ENCODE measurements around the gene ADGRL3.

The ADGRL3 gene

DNA sequence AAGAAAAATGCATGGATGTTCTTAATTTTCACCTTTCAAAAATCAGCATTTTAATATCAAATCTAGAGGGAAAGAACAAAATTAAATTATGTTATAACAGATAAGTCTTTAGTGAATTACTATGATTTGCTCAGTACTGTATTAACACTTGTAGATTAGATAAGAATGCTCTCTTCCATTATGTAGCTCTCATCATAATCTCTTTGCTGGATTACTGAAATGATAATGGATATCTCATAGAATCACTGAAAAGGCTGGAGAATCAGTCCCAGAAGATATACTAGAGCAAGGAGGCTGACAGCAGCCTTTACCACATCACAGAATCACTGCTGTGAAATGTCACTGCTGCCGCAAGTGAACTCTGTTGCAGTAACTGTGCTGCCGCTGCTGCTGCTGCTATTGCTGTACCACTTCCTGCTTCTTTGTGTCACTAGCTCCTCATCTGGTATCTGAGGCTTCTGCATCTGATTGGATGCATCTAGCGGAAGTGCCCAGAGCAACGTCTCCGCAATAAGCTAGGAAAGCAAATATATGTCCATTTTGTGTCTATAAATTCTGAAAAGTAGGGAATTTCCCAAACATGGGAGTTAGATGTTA is 738.2 kb downstream of the ADGRL3 start:
- TF ChIP-seq, protein P1, sequence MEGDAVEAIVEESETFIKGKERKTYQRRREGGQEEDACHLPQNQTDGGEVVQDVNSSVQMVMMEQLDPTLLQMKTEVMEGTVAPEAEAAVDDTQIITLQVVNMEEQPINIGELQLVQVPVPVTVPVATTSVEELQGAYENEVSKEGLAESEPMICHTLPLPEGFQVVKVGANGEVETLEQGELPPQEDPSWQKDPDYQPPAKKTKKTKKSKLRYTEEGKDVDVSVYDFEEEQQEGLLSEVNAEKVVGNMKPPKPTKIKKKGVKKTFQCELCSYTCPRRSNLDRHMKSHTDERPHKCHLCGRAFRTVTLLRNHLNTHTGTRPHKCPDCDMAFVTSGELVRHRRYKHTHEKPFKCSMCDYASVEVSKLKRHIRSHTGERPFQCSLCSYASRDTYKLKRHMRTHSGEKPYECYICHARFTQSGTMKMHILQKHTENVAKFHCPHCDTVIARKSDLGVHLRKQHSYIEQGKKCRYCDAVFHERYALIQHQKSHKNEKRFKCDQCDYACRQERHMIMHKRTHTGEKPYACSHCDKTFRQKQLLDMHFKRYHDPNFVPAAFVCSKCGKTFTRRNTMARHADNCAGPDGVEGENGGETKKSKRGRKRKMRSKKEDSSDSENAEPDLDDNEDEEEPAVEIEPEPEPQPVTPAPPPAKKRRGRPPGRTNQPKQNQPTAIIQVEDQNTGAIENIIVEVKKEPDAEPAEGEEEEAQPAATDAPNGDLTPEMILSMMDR (IDR thresholded peaks at IDR 0.05; ENCODE audit: low read depth, low read length): no peak
- in situ Hi-C loops (cut with HindIII; ENCODE audit: low sequenced_read_pairs): no loop called here

DNA sequence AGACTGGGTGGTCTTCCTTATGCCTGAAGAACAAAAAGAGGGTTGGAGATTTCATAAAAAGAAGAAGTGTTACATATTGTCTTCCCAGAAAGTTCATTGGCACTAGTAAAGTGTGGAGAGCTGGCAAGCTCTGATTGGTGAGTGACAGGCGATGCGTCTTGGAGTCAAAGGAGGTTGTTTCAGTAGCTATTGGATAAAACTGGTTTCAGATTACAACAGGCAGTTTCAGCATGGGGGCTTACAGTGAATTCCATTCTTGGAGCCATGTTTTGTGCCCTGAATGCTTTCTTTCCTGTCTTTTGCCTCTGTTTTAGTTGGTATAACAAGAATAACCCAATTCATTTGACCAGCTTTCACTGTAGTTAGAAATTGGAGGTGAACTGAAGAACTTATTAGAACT is 750.5 kb downstream of the ADGRL3 start:
- TF ChIP-seq, protein P1 (IDR thresholded peaks at IDR 0.05; ENCODE audit: low read depth, low read length): no peak
- no peak overlapping the region for H3K4me3 ChIP-seq (ENCODE audit: low read depth, low read length)
- in situ Hi-C loops (cut with HindIII; ENCODE audit: low sequenced_read_pairs): no loop called here
- no peak for DNase-seq (ENCODE audit: low read depth, low spot score)

More for the DNA sequence above, 738.2 kb downstream of the ADGRL3 start:
- no peak for DNase-seq (ENCODE audit: low read depth, low spot score)
- no peak overlapping the region for H3K4me3 ChIP-seq (ENCODE audit: low read depth, low read length)

DNA sequence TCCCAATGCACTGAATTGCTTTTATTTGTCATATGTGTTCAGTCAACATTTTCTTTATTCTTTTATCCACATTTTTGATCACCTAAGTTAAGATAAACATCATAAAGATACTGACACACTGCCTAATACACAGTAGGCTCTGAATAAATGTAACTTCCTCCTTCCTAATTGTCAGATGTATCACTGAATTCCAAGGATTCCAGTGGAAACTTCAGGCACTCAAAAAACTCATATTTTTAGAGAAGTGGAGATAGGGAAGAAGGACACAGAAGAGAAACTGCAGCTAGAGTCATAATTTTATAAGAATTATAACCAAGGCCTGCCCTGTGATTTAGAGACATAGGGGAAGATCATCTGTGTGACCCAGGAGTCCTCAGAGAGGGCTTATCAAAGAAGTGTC is 753.3 kb downstream of the ADGRL3 start:
- TF ChIP-seq, protein P1 (IDR thresholded peaks at IDR 0.05; ENCODE audit: low read depth, low read length): no peak
- DNase-seq (ENCODE audit: low read depth, low spot score): no peak

DNA sequence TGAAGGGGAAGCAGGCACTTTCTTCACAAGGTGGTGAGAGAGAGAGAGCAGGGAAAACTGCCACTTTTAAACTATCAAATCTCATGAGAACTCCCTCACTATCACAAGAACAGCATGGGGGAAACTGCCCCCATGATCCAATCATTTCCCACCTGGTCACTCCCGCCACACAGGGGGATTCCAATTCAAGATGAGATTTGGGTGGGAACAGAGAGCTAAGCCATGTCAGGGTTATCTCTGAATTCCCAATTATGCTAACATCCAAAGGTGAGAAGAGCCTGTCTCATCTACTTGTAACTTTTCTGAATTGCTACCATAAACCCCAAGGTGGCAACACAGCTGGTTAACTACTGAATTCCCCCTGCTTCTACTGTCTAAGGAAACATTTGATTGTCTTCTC is 758.5 kb downstream of the ADGRL3 start:
- in situ Hi-C loops (cut with HindIII; ENCODE audit: low sequenced_read_pairs): no loop called here
- TF ChIP-seq, protein P1 (IDR thresholded peaks at IDR 0.05; ENCODE audit: low read depth, low read length): no peak
- H3K4me3 ChIP-seq (ENCODE audit: low read depth, low read length): no peak overlapping the region
- no peak for DNase-seq (ENCODE audit: low read depth, low spot score)

More for the DNA sequence above, 753.3 kb downstream of the ADGRL3 start:
- no peak overlapping the region for H3K4me3 ChIP-seq (ENCODE audit: low read depth, low read length)
- in situ Hi-C loops (cut with HindIII; ENCODE audit: low sequenced_read_pairs): no loop called here

DNA sequence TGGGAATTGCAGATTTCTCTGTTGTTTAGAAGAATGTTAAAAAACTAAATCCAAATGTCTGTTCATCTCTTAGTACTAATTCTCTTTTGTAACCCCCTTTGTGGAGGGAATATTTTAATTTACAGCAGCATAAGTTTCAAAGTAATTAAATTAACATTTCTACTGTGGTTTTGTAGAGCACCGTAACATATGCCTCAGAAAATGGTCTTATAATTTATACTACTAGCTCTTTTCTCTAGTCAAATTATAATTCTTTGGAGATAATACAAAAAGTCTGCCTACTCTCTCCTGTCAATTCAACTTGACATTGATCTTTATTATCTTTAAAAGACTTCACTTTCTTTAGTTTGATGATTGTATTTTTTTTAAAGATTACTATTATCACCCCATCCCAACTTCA is 759.0 kb downstream of the ADGRL3 start:
- DNase-seq (ENCODE audit: low read depth, low spot score): no peak
- no peak overlapping the region for H3K4me3 ChIP-seq (ENCODE audit: low read depth, low read length)
- TF ChIP-seq, protein P1 (IDR thresholded peaks at IDR 0.05; ENCODE audit: low read depth, low read length): no peak
- in situ Hi-C loops (cut with HindIII; ENCODE audit: low sequenced_read_pairs): no loop called here

DNA sequence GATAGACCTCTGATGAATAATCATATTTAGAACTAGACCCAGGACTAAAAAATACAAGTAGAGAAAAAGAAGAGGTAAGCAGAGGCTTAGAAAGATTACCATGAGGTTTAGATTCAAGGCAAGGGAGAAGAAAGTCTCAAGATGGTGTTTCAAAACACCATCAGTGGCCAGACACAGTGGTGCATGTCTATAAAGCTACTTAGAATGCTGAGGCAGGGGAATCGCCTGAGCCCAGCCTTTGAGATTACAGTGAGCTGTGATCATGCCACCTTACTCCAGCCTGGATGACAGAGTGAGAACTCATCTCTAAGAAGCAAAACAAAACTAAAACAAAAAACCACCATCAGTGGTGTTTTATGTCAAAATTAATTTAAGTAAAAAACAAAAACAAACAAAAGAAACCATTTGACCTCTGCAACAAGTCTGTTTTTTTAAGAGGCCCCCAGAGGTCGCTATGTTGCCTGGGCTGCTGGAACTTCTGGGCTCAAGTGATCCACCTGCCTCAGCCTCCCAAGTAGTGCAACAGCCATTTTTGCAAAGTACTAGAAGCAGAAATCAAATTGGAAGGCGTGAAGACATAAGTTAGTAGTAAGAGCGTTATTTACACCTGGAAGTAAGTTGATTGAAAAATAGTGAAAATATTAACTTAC is 784.3 kb downstream of the ADGRL3 start:
- H3K4me3 ChIP-seq (ENCODE audit: low read depth, low read length): no peak overlapping the region
- no peak for DNase-seq (ENCODE audit: low read depth, low spot score)
- TF ChIP-seq, protein P1 (IDR thresholded peaks at IDR 0.05; ENCODE audit: low read depth, low read length): no peak
- in situ Hi-C loops (cut with HindIII; ENCODE audit: low sequenced_read_pairs): no loop called here
